ENCODE measurements around the gene CSN3. TPM values are rescaled to one million over a fixed set of nuclear protein-coding genes. Genes with fewer than 3 reads are reported as not detected.

CSN3 gene
- total RNA-seq, 1 experiment from 2014 or later: not detected

DNA sequence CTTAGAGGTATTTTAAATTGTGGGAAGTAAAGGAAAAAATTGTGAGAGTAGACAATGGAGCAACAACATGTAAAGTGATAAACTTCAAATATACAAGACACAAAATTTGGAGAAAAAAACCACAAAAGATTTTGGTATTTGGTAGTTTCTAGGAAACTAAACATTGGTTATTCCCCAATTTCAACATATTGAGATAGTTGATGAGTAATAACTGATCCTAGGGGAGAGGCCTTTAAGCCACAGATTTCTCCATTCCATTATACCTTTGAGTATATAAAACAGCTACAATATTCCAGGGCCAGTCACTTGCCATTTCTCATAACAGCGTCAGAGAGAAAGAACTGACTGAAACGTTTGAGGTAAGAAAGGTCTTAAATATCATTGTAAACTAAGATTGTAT is 16.6 kb upstream of the CSN3 start, which contains the start of gene FDCSP:
TSS of gene FDCSP (plus strand) at position 301 of the 400 bp plus-strand sequence. CDS start 5,071 bp downstream, outside the sequence.
- H3K9me3 Mint-ChIP-seq (ENCODE audit: unreplicated experiment): no peaks in the 10 kb centered on the region
- H3K27ac Mint-ChIP-seq (ENCODE audit: low read depth, unreplicated experiment): no peak within 1 kb of the TSS
- POLR2A ChIA-PET: interaction anchor here (1.5 kb wide), 1 partner anchor 15 kb away, joined by 4 read pairs; no protein-coding TSS in a partner anchor
- TF ChIP-seq, protein P1, sequence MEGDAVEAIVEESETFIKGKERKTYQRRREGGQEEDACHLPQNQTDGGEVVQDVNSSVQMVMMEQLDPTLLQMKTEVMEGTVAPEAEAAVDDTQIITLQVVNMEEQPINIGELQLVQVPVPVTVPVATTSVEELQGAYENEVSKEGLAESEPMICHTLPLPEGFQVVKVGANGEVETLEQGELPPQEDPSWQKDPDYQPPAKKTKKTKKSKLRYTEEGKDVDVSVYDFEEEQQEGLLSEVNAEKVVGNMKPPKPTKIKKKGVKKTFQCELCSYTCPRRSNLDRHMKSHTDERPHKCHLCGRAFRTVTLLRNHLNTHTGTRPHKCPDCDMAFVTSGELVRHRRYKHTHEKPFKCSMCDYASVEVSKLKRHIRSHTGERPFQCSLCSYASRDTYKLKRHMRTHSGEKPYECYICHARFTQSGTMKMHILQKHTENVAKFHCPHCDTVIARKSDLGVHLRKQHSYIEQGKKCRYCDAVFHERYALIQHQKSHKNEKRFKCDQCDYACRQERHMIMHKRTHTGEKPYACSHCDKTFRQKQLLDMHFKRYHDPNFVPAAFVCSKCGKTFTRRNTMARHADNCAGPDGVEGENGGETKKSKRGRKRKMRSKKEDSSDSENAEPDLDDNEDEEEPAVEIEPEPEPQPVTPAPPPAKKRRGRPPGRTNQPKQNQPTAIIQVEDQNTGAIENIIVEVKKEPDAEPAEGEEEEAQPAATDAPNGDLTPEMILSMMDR (IDR thresholded peaks at IDR 0.05; ENCODE audit: unreplicated experiment): no peak
- H3K4me1 Mint-ChIP-seq (ENCODE audit: insufficient read depth, unreplicated experiment): no peaks in the 10 kb centered on the region
- H3K27me3 Mint-ChIP-seq (ENCODE audit: insufficient read depth, unreplicated experiment): peaks cover 29% of the 10 kb centered on the region
- DNase-seq (ENCODE audit: unreplicated experiment): peak; percentile 10
- CTCF ChIA-PET: no interaction called here
- intact Hi-C loops (cut with micrococcal nuclease): no loop called here
- H3K36me3 Mint-ChIP-seq (ENCODE audit: insufficient read depth, unreplicated experiment): no peaks in the 10 kb centered on the region
- BruUV-seq (replicated peaks): no TSS peak
- no peak within 1 kb of the TSS for H3K4me3 Mint-ChIP-seq (ENCODE audit: unreplicated experiment)

DNA sequence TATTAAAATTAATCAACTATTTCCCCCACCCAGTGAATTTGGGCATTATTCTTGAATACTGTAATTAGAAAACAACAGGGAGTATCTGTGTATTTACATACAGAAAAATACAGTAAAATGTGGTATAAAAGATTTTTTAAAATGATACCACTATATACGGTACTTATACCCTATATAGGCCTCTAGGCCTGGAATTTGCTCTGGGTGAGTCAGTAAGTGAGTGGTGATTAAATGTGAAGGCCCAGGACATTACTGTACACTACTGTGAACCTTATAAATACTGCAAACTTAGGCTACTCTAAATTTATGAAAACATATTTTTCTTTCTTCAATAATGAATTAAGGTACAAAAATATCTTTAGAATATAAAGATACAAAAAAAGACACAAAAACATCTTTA is 6.3 kb upstream of the CSN3 start:
- no peaks in the 10 kb centered on the region for H3K36me3 Mint-ChIP-seq (ENCODE audit: insufficient read depth, unreplicated experiment)
- BruUV-seq (replicated peaks): no TSS peak
- POLR2A ChIA-PET: no interaction called here
- H3K4me3 Mint-ChIP-seq (ENCODE audit: unreplicated experiment): no peak overlapping the region
- no peak for DNase-seq (ENCODE audit: unreplicated experiment)
- H3K27me3 Mint-ChIP-seq (ENCODE audit: insufficient read depth, unreplicated experiment): peaks cover 11% of the 10 kb centered on the region
- no peaks in the 10 kb centered on the region for H3K9me3 Mint-ChIP-seq (ENCODE audit: unreplicated experiment)
- intact Hi-C loops (cut with micrococcal nuclease): no loop called here
- TF ChIP-seq, protein P1 (IDR thresholded peaks at IDR 0.05; ENCODE audit: unreplicated experiment): no peak
- H3K4me1 Mint-ChIP-seq (ENCODE audit: insufficient read depth, unreplicated experiment): no peaks in the 10 kb centered on the region
- CTCF ChIA-PET: interaction anchor here (0.6 kb wide), 1 partner anchor 163 kb away, joined by 3 read pairs; no protein-coding TSS in a partner anchor
- no peak overlapping the region for H3K27ac Mint-ChIP-seq (ENCODE audit: low read depth, unreplicated experiment)

DNA sequence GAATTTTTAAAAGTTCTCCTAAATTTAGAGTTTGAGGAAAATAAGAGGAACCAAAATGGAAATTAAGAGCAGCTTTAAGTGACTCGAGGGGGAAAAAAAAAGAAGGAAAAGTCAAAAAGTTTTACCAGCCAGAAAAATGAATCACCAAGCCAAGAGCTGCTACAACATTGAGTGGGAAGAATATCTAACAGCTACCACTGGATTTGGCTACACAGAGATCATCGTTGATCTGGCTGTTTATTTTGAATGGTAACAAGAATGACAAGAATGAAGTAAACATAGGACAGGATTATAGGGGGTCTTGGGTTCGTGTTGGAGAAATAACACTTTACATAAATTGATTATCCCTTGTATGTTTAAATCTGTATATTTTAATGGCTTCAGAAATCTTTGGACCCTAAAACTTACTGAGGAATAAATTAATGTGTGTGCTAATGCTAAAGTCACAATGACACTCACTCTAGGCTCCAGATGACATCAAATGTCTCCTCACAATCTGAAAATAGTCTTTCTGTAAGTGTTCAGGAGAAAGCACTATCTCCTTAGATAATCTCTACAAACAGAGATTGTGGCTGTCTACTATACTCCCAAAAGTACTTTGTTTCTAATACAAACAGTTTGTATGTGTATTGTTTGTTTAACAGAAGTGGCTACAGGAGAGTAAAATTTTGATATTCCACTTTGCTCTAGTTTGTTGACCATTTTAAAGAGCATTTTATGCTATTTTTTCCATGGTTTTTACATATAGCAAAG is 3.1 kb upstream of the CSN3 start:
- Mint-ChIP-seq H3K27ac (ENCODE audit: low read depth, unreplicated experiment) (no peak overlapping the region), H3K36me3 (ENCODE audit: insufficient read depth, unreplicated experiment) (no peaks in the 10 kb centered on the region), H3K4me1 (ENCODE audit: insufficient read depth, unreplicated experiment) (no peaks in the 10 kb centered on the region), H3K9me3 (ENCODE audit: unreplicated experiment) (no peaks in the 10 kb centered on the region), H3K27me3 (ENCODE audit: insufficient read depth, unreplicated experiment) (peaks cover 11% of the 10 kb centered on the region), H3K4me3 (ENCODE audit: unreplicated experiment) (no peak overlapping the region)
- POLR2A ChIA-PET: no interaction called here
- CTCF ChIA-PET: no interaction called here
- no peak for DNase-seq (ENCODE audit: unreplicated experiment)
- no TSS peak for BruUV-seq (replicated peaks)
- intact Hi-C loops (cut with micrococcal nuclease): no loop called here
- TF ChIP-seq, protein P1 (IDR thresholded peaks at IDR 0.05; ENCODE audit: unreplicated experiment): no peak

DNA sequence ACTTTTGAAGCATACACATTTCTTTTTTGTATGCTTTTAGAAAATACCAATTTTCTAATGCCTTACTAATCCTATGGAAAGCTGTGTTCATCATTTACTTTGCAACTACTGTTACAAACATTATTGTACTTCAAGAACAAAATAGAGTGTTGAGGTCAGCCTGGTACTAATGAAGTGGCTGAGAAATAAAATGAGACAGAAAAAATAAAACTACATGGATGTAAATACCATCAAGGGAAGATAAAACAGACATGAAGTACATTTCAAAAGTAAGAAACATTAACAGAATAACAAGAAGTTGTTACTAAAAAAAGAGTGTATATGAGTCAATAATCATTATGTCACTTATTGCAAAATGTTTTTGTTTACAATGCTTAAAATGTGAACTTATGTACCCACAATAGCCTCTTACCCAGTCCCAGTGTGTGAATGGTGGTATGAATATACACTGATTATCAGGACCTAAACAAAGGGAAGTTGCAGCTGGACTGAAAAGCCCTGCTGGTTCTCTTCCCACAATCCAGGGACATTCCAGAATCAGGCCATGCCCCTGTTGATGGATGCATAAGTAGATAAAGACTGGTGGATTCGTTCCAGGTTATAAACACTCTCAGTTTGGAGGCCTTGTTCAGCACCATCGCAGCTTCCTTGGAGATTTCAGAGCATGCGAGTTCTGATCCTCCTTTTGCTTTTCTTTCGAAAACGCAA is 2.4 kb upstream of the CSN3 start:
- Mint-ChIP-seq H3K4me1 (ENCODE audit: insufficient read depth, unreplicated experiment) (no peaks in the 10 kb centered on the region), H3K27me3 (ENCODE audit: insufficient read depth, unreplicated experiment) (peaks cover 11% of the 10 kb centered on the region), H3K27ac (ENCODE audit: low read depth, unreplicated experiment) (no peak overlapping the region), H3K4me3 (ENCODE audit: unreplicated experiment) (no peak overlapping the region), H3K36me3 (ENCODE audit: insufficient read depth, unreplicated experiment) (no peaks in the 10 kb centered on the region), H3K9me3 (ENCODE audit: unreplicated experiment) (no peaks in the 10 kb centered on the region)
- ChIA-PET CTCF (no interaction called here), POLR2A (interaction anchor here (1.1 kb wide), 1 partner anchor 14 kb away, joined by 4 read pairs; the partner anchor contains the start of gene FDCSP)
- no peak for DNase-seq (ENCODE audit: unreplicated experiment)
- intact Hi-C loops (cut with micrococcal nuclease): no loop called here
- TF ChIP-seq, protein P1 (IDR thresholded peaks at IDR 0.05; ENCODE audit: unreplicated experiment): no peak
- BruUV-seq (replicated peaks): no TSS peak

Measured in MCF 10A (cell line).